Measurements from ENCODE around the gene RPH3AL. TPM values are rescaled to one million over a fixed set of nuclear protein-coding genes. Genes with fewer than 3 reads are reported as not detected.

Gene RPH3AL
- total RNA-seq, 1 donor from 2014 or later, result 22.3 TPM

DNA sequence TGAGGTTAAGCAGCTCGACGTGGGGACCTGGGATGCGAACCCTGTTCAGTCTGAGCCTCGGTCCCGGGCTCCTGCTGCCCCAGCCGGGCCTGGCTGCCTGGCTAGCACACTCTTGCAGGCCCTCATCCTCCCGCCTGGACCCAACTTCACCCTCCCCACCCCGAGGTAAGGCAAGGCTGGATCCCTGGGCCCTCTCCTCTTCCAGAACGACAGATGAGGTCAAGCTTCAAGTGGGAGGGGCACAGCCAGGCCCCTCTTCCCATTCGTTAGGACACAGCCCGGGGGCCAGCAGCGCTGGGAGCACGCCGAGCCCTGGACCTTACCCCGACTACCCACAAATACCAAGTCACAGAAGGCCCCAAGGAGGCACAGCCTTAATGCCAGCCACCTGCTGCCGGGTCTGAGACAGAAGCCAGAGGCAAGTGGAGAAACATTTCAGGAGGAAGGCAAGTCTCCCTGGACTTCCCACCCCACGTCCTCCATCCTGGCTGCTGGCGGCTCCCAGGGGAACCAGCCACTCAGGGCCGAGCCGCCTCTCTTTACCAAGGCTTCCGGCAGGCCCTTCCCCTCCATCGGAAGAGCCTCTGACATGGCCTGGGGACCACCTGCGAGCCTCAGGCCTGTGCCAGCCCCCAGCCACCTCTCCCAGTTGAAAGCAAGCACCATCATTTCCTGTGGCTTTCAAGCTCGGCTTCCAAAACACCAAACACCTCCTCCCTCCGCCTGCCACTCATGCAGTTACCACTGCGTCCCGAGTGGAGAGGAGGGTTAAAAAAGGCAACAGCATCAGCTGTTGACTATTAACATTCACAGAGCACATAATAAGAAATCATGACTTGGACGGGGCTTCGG lies 59.9 kb downstream of the RPH3AL start:
- no peak for DNase-seq
- peaks cover 5% of the 10 kb centered on the region for H3K9me3 Mint-ChIP-seq (ENCODE audit: unreplicated experiment)
- H3K4me1 Mint-ChIP-seq (ENCODE audit: low read depth, unreplicated experiment), result peaks cover 23% of the 10 kb centered on the region
- peaks cover 16% of the 10 kb centered on the region for H3K27me3 Mint-ChIP-seq (ENCODE audit: unreplicated experiment)
- H3K36me3 Mint-ChIP-seq (ENCODE audit: unreplicated experiment), result no peaks in the 10 kb centered on the region
- no peak overlapping the region for H3K4me3 Mint-ChIP-seq (ENCODE audit: unreplicated experiment)
- TF ChIP-seq, protein P1, sequence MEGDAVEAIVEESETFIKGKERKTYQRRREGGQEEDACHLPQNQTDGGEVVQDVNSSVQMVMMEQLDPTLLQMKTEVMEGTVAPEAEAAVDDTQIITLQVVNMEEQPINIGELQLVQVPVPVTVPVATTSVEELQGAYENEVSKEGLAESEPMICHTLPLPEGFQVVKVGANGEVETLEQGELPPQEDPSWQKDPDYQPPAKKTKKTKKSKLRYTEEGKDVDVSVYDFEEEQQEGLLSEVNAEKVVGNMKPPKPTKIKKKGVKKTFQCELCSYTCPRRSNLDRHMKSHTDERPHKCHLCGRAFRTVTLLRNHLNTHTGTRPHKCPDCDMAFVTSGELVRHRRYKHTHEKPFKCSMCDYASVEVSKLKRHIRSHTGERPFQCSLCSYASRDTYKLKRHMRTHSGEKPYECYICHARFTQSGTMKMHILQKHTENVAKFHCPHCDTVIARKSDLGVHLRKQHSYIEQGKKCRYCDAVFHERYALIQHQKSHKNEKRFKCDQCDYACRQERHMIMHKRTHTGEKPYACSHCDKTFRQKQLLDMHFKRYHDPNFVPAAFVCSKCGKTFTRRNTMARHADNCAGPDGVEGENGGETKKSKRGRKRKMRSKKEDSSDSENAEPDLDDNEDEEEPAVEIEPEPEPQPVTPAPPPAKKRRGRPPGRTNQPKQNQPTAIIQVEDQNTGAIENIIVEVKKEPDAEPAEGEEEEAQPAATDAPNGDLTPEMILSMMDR (IDR thresholded peaks at IDR 0.05; ENCODE audit: partially characterized antibody, unreplicated experiment), result no peak
- no peak overlapping the region for H3K27ac Mint-ChIP-seq (ENCODE audit: unreplicated experiment)

DNA sequence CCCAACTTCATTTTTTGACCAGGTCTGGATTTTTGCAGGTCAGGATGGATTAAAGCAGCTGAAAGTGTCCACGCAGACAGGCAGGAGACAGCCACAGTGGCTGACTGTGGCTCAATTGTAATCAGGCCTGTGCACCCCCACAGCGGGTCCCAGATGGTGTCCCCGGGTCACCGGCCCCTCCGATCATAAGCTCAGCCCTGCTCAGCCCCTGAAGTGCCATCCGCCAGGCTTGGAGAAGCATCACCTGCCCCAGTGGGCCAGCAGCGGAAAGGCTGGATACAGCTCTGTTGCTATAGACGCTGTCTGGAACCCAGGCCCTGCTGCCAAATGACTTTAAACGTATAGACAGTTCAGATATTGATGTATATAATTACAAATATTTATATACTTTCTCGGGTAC lies 60.6 kb downstream of the RPH3AL start:
- no peaks in the 10 kb centered on the region for H3K36me3 Mint-ChIP-seq (ENCODE audit: unreplicated experiment)
- no peak overlapping the region for H3K4me3 Mint-ChIP-seq (ENCODE audit: unreplicated experiment)
- H3K27ac Mint-ChIP-seq (ENCODE audit: unreplicated experiment), result no peak overlapping the region
- H3K4me1 Mint-ChIP-seq (ENCODE audit: low read depth, unreplicated experiment), result peaks cover 19% of the 10 kb centered on the region
- TF ChIP-seq, protein P1 (IDR thresholded peaks at IDR 0.05; ENCODE audit: partially characterized antibody, unreplicated experiment), result no peak
- H3K27me3 Mint-ChIP-seq (ENCODE audit: unreplicated experiment), result peaks cover 14% of the 10 kb centered on the region
- H3K9me3 Mint-ChIP-seq (ENCODE audit: unreplicated experiment), result peaks cover 5% of the 10 kb centered on the region
- no peak for DNase-seq

DNA sequence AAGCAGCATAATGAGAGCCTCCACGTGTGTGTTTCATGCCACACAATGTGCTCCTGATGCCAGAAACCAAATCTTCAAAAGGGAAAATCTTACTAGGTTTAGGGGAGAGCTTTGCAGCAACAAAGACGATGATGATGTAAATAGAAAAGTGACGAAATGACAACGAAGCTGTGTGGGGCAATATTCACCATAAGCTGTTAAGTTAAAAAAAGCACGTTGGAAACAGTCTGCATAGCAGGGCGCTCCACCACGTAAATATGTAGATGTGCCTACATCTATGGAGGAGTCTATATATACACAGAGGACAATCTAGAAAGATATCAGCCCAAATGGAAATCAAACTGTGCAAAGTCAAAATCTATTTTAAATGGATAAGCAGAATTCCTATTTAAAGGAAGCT lies 61.0 kb downstream of the RPH3AL start:
- no peak overlapping the region for H3K4me3 Mint-ChIP-seq (ENCODE audit: unreplicated experiment)
- H3K27ac Mint-ChIP-seq (ENCODE audit: unreplicated experiment), result no peak overlapping the region
- H3K27me3 Mint-ChIP-seq (ENCODE audit: unreplicated experiment), result peaks cover 14% of the 10 kb centered on the region
- H3K36me3 Mint-ChIP-seq (ENCODE audit: unreplicated experiment), result no peaks in the 10 kb centered on the region
- TF ChIP-seq, protein P1 (IDR thresholded peaks at IDR 0.05; ENCODE audit: partially characterized antibody, unreplicated experiment), result no peak
- peaks cover 16% of the 10 kb centered on the region for H3K4me1 Mint-ChIP-seq (ENCODE audit: low read depth, unreplicated experiment)
- H3K9me3 Mint-ChIP-seq (ENCODE audit: unreplicated experiment), result peaks cover 5% of the 10 kb centered on the region
- no peak for DNase-seq

DNA sequence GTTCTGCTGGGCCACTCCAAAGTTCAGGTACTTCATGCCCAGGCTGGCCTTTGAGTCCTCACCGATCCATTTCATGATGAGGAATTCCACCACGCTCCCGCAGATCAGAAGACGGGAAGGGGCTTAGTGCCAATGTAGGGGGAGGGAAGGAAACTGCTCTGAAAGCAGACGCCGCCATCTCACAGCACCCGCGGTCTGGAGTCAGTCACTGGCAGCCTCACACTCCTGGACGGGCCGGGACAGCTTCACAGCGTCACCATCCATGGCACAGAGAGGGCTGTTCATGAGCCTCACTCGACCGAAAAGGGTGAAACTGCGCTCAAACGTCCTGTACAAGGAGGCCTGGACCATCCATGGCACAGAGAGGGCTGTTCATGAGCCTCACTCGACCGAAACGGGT lies 62.0 kb downstream of the RPH3AL start:
- H3K36me3 Mint-ChIP-seq (ENCODE audit: unreplicated experiment), result no peaks in the 10 kb centered on the region
- no peak for DNase-seq
- H3K4me1 Mint-ChIP-seq (ENCODE audit: low read depth, unreplicated experiment), result peaks cover 14% of the 10 kb centered on the region
- H3K4me3 Mint-ChIP-seq (ENCODE audit: unreplicated experiment), result no peak overlapping the region
- H3K27me3 Mint-ChIP-seq (ENCODE audit: unreplicated experiment), result peaks cover 14% of the 10 kb centered on the region
- peaks cover 5% of the 10 kb centered on the region for H3K9me3 Mint-ChIP-seq (ENCODE audit: unreplicated experiment)
- TF ChIP-seq, protein P1 (IDR thresholded peaks at IDR 0.05; ENCODE audit: partially characterized antibody, unreplicated experiment), result no peak
- no peak overlapping the region for H3K27ac Mint-ChIP-seq (ENCODE audit: unreplicated experiment)

DNA sequence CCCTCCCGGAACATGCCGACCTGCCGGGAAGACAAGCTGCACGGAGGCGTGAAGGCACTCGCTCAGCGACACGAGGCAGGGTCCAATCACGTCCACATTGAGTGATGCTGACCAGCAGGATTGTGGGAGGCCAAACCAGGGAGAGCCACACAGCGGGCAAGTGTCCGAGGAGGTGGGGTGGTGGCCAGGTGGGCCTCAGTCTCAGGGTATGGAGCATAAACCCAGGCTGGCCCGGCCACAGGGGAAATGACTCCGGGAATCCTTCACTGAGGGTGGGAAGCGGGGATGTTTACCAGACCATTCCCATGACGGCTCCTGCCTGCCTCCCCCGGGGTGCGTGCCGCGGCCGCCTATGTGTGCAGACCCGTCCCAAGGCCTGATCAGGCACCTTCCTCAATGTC lies 62.5 kb downstream of the RPH3AL start:
- H3K36me3 Mint-ChIP-seq (ENCODE audit: unreplicated experiment), result no peaks in the 10 kb centered on the region
- no peak overlapping the region for H3K4me3 Mint-ChIP-seq (ENCODE audit: unreplicated experiment)
- TF ChIP-seq, protein P1 (IDR thresholded peaks at IDR 0.05; ENCODE audit: partially characterized antibody, unreplicated experiment), result no peak
- H3K4me1 Mint-ChIP-seq (ENCODE audit: low read depth, unreplicated experiment), result peaks cover 14% of the 10 kb centered on the region
- peaks cover 14% of the 10 kb centered on the region for H3K27me3 Mint-ChIP-seq (ENCODE audit: unreplicated experiment)
- no peak for DNase-seq
- H3K27ac Mint-ChIP-seq (ENCODE audit: unreplicated experiment), result no peak overlapping the region
- H3K9me3 Mint-ChIP-seq (ENCODE audit: unreplicated experiment), result peaks cover 5% of the 10 kb centered on the region
